SKM-1 (cell line): ENCODE data around the gene EMC10.
"Not testable (repeated sequence)": the region's sequence is repeated elsewhere in the genome, so short reads cannot be mapped to it uniquely, and the experiment has no call there.

Source experiments
- DNase-seq: peaks from one replicate; lab custom pipeline; 2025; ENCODE audit not compliant: unreplicated experiment; lab: John Stamatoyannopoulos, UW

Gene EMC10

DNA sequence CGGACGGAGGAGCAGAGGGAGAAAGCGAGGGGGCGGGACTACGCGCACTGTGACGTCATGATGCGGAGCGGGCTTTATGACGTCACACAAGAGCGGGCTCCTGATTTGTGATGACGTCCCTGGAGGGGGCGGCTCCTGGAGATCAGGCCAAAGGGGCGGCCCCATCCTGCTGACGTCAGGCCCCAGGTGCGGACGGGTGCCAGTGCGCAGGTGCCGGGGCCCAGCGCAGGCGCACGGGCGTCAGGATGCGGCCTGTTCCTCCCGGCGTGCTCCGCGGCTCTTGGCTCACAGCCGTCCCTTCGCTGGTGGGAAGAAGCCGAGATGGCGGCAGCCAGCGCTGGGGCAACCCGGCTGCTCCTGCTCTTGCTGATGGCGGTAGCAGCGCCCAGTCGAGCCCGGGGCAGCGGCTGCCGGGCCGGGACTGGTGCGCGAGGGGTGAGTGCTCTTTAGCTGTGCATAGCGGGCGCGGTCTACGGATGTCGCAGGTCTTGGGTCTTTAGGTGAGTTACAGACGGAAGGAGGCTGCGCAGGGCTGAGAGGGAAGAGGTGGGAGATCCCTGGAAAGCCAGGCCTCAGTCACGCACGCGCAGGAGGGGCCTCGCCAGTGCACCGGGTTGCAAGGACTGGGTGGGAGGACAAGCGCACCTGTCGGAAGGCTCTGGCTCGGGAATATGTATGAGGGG, at the start of gene EMC10, which contains the start of gene GARIN5A:
Gene EMC10 (plus strand): TSS at position 284 of the 683 bp plus-strand sequence. CDS start 38 bp downstream, at position 322.
Gene GARIN5A (minus strand): TSS at position 625 of the 683 bp plus-strand sequence. CDS start 460 bp downstream, at position 165.
- DNase-seq = peak; percentile 31

DNA sequence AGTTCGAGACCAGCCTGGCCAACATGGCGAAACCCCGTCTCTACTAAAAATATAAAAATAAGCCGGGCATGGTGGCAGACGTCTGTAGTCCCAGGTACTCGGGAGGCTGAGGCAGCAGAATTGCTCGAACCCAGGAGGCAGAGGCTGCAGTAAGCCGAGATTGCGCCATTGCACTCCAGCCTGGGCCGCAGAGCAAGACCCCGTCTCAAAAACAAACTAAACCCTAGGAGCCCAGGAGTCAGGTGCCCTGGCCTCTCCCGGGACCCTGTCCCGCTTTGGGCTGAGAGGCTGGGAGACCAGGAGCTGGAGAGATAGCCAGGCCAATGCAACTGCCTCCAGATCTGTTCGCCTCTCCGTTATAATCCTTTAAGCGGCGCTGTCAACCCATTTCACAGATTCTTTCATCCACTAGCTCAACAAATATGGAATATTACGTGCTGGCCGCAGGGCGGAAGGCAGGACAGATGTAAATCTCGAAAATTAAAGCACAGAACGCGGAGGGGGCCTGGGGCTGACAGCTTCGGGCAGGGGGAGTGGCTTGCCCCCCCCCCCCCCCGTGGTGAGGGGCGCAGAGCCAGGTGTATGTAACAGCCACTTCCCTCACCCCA, 48.9 kb upstream of the EMC10 start:
- no peak for DNase-seq

DNA sequence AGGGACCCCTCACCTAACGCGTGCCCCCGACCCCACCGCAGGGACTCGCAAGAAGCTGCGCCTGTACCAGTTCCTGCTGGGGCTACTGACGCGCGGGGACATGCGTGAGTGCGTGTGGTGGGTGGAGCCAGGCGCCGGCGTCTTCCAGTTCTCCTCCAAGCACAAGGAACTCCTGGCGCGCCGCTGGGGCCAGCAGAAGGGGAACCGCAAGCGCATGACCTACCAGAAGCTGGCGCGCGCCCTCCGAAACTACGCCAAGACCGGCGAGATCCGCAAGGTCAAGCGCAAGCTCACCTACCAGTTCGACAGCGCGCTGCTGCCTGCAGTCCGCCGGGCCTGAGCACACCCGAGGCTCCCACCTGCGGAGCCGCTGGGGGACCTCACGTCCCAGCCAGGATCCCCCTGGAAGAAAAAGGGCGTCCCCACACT, 48.3 kb upstream of the EMC10 start:
- no peak for DNase-seq

DNA sequence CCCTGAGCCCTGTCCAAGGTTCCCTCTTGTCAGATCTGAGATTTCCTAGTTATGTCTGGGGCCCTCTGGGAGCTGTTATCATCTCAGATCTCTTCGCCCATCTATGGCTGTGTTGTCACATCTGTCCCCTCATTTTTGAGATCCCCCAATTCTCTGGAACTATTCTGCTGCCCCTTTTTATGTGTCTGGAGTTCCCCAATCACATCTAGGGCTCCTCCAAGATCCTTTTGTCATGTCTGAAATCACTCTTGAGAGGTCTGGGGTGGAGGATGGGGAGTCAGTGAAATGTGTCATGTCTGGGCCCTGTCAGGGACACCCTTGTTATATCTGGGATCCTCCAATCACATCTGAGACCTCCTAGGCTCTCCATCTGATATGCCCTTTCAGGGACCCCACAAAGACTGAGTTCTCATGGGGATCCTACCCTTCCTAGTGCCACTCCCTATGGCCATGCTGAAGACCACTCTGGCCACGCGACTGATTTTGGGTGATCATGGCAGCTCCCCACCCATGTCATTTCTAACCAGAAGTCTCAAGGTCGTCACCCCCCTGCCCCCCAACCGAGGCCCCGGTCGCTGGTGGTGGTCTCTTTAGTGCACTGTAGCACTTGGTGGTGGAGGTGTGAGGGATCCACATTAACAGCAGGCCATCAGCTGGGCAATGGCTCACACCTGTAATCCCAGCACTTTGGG, 47.4 kb upstream of the EMC10 start:
- DNase-seq = no peak

DNA sequence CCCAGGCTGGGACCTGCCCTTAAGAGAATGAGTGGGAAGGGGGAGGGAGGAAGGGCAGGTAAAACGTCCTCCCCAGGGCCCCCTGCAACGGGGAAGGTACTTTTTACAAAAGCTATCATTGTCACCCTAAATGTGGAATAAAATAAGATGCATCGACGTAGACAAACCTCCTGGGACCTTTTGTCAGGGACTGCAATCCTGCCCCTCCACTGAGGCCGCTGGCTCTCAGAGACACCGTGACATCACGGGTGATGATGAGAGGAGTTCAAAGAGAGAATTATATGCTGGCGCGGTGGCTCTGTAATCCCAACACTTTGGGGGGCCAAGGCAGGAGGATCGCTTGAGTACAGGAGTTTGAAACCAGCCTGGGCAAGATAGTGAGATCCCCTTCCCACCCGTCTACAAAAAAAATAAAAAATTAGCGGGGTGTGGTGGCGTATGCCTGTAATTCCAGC, 45.4 kb upstream of the EMC10 start:
- no peak for DNase-seq

DNA sequence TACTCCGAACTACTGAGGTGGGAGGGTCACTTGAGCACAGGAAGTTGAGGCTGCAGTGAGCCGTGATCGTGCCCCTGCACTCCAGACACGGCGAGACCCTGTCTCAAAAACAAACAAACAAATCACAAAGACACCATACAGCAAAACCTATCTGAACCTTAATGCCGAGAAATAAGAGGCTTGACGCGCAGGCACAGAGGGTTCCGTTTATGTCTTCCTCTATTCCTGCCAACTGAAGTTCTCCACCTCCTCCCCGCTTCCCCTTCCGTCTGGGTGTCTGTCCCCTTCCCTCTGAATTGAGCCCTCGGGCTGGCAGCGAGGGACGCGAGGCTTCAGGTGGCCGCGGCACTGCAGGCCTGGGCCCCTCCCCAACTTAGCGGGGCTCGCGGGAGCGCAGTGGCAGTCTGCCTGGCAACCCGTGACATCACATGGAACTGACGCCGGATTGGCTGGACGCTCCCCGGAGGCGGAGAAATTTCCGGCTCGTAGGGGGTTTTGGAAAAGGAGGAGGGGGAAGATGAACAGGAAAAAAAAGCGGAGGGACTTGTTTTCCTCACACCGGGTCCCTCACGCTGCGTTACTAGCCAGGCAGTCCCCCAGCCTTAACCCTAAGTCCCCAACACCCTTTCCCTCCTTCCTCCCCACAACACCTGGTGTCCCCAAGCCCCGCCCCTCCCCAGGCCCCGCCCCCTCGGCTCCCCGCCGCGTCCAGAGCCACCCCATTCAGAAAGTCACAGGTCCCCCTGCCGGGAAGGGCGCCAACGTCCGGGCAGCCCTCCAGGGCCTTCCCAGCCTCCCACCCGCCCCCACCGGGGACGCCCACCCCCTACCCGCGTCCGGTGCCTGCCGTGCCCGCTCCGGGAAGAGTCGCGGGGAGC, 44.7 kb upstream of the EMC10 start:
- peak; percentile 12 for DNase-seq

DNA sequence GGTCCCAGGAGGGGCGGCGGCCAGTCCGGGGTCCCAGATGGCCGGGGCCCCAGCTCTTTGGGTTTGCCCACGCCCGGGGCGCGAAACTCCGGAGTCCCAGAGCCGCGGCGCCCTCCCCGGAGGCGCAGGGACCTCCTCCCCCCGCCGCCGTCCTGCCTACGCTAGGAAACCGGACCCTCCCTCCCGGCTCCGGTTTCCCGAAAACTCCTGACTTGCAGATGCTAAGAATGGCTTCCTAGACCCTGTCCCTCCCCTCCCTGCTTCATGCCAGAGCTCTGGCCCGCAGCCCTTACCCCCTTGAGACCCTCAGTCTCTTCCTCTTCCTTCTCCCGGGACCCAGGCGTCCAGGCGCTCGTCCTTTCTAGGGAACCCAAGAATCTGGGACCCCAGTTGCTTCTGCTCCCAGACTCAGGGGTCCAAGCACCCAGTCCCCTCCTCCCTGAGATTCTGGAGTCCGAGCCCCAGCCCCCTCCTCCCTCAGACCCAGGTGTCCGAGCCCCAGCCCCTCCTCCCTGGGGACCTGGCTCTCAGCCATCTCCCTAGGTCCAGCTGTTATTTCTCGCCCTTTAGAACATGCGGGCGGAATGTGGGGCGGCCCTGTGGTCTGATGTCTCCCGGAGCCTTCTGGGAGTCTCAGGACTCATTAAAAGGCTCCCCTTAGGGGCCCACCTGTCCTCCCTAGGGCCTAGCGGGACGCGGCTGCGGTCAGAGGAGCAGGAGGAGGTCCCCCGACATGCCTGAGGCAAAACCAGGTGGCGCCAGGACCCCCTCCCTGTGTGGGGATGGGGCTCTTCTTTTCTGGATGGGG, 43.9 kb upstream of the EMC10 start, which contains the start of gene MYBPC2:
Gene MYBPC2 (plus strand): TSS at position 672 of the 808 bp plus-strand sequence. CDS start 62 bp downstream, at position 734.
- no peak for DNase-seq

DNA sequence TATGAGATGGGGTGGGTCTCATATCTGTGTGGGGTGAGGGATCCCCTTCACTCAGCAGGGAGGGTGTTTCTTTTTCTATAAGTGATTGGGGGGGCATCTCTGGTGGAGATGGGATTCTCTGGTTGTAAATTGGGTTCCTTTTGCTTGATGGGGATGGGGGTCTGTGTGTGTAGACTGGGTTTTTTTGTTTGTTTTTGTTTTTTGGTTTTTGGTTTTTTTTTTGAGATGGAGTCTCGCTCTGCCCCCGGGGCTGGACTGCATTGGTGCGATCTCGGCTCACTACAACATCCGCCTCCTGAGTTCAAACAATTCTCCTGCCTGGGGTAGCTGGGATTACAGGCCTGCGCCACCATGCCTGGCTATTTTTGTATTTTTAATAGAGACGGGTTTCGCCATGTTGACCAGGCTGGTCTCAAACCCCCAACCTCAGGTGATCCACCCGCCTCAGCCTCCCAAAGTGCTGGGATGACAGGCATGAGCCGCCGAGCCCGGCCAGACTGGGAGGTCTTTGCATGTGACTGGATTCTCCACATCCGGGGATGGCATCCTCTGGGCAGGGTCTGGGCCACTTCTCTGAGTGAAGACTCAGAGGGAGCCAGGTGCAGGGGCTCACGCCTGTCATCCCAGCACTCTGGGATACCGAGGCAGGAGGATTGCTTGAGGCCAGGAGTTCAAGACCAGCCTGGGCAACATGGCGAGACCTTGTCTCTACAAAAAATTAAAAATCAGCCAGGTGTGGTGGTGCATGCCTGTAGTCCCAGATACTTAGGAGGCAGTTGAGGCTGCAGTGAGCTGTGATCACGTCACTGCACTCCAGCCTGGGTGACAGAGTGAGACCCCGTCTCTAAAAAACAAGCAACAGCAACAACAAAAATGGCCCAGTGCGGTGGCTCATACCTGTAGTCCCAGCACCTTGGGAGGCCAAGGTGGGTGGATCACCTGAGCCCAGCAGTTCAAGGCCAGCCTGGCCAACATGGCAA, 42.8 kb upstream of the EMC10 start:
- DNase-seq = no peak

DNA sequence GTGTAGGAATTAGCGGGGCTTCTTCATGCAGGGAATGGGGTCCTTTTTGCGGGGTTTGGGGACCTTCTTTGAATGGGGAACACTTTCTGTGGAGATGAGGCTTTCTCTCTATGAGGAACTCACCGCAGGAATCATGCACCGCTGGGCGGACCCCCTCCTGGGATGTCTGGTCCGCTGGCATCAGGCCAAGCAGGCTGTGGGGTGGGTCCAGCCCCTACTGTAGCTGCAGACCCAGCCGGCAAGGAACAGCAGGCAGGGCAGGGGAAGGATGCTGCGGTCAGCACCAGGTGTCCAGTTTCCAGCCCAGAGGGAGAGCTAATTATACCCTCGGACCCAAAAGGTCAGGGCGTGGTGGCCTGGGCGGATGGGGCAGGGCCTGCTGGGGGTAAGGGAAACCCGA, 41.8 kb upstream of the EMC10 start:
- DNase-seq = no peak

DNA sequence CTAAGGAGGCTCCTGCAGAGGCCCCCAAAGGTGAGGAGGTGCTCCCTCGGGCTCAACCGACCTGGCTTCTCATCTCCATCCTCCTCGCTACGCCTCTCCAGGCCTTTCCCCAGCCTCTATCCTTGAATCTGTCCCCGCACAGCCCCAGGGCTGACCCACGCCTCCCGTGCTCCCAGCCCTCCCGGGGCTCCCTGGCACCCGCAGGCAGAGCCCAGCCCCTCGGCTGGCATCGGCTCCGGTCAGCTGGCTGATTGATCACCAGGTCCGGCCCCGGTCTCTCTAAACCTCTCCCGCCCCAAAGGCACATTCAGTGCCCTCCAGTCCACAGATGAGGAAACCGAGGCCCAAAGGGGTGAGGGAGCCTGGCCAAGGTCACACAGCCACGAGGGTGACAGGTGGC, 41.1 kb upstream of the EMC10 start:
- no peak for DNase-seq

DNA sequence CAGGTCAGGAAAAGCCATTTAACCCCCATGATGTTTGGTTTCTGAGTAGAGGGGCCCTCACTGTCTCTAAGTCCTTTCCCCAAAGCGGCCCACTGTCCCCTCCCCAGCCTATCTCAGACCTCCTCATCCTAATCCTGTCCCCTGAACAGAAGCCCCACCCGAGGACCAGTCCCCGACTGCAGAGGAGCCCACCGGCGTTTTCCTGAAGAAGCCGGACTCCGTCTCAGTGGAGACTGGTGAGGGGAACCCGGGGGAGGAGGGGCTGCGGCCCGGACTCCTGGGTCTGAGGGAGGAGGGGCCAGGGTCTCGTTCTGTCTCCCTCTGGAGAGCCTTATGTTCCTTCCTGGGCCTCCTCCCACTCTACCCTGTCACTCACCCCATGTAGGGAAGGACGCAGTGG, 40.7 kb upstream of the EMC10 start:
- no peak for DNase-seq

DNA sequence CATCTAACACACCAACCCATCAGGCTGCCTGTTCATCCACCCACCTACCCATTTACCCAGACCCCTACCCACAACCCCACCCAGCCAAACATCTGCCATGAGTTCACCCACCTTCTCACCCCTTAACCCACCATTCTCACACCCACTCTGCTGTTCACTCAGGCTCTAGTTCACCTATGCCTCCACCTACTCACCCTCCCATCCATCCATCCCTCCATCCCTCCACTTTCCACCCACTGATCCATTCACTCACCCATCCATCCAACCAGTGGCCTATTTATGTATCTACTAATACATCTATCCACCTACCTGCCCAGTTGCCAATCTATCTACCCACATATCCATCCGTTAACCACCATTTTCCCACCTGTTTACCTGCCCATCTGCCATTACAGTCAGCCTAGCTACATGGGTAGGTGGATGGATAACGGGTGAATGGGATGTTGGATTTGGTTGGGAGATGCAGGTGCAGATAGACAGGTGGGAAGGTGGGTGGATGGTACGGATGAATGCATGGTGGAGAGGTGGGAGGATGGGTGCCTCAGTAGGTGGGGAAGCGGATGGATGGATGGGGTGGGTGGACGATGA, 38.4 kb upstream of the EMC10 start:
- DNase-seq = no peak

DNA sequence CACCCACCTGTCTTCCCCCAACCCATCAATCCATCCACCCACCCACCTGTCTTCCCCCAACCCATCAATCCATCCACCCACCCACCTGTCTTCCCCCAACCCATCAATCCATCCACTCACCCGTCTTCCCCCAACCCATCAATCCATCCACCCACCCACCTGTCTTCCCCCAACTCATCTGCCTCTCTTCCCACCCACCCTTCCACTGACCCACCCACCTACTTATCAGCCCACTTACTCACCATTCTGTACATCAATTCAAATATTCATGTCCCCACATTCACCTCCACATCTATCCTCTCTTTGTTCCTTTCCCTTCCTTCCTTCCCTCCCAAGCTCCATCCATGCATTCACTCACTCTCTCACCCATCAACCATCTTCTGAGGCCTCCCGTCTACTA, 37.2 kb upstream of the EMC10 start:
- DNase-seq = not testable (repeated sequence)

DNA sequence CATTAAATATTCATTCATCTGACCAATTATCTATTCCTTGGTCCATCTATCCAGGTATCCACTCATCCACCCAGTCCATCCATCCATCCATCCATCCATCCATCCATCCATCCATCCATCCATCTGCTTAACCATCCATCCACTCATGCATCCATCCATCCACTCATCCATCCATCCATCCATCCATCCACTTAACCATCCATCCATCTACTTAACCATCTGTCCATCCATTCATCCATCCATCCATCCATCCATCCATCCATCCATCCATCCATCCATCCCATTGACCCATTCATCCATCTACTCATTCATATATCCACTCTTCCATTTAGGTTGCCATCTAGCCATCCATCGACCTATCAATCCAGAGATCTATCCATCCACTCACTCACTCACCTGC, 32.2 kb upstream of the EMC10 start:
- no peak for DNase-seq

DNA sequence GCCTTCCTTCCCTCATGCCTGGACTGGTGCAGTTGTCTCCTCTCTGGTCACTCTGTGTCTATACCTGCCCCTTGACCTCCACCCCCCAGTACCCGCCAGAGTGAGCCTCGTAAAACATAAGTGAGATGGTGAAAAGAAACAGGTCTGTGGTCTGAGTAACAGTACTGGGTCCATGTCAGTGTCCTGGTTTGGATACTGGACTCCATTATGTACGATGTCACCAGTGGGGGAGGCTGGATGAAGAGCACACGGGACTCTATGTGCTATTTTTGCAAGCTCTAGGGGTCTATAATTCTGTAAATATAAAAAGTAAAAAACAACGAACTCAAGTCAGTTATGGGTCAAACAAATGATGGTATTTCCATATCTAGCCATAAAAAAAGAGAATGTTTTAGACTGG, 29.3 kb upstream of the EMC10 start:
- DNase-seq = no peak

DNA sequence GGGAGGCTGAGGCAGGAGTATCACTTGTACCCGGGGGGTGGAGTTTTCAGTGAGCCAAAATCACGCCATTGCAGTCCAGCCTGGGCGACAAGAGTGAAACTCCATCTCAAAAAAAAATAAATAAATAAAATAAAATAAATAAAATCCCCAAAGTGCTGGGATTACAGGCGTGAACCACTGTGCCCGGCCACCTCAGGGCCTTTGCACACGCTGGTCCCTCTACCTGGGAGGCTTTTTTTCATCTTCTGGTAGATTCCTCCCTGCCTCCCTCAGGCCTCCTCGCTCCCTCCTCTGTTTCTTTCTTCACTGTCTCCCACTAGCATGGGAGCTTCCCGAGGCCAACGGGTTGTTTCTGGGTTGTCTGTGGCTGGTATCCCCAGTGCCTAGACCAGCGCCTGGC, 28.6 kb upstream of the EMC10 start:
- no peak for DNase-seq

DNA sequence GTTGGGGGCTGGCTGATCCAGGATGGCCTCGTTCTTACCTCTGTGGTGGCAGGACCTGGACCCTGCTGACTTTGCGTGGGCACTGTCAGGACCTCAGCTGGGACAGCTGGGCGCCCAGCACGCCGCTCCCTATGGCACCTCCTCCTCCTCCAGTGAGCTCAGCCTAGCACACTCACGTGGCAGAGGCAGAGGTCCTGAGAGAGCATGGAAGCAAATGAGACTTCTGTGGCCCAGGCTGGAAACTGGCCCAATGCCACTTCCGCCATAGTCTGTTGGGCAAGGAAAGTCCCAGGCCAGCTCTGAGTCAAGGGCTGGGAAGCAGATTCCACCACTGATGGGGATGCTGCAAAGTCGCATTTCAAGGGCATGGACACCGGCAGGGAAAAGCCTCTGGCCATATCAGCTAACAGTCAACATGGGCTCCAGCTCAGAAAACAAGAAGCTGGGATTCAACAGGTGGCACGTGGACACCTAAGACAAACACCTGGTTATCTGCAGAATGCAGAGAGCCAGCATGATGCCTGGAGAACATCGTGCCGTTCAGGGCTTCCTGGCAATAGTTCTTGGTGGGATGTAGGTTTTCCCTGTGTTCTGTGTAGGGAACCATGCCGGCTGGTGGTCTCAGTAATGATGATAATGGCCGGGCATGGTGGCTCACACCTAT, 26.9 kb upstream of the EMC10 start:
- DNase-seq = no peak
